Sigmoid colon (tissue), 7 donors: ENCODE results near the gene ABHD2. TPM values are rescaled to one million over a fixed set of nuclear protein-coding genes. Genes with fewer than 3 reads are reported as not detected.

Experiments
- DNase-seq: peaks from one replicate; pipeline ENCODE4 v3.0.0-alpha.2; 2019
- H3K27ac ChIP-seq, 4 donors: fragments of 200-600 bp; sonication (generic); one replicate each; pipeline ENCODE4 v1.5.1; 2016 to 2019; ENCODE audit warnings: mild to moderate bottlenecking in 1 of 4
- H3K27me3 ChIP-seq, 3 donors: fragments of 200-600 bp; sonication (generic); one replicate each; pipeline ENCODE4 v1.5.1; 2019; ENCODE audit warnings: mild to moderate bottlenecking in 1 of 3
- H3K36me3 ChIP-seq, 4 donors: fragments of 200-600 bp; sonication (generic); one replicate each; pipeline ENCODE4 v1.5.1; 2016 to 2019
- H3K4me1 ChIP-seq, 4 donors: fragments of 200-600 bp; sonication (generic); one replicate each; pipeline ENCODE4 v1.5.1; 2017 to 2019
- H3K4me3 ChIP-seq, 4 donors: fragments of 200-600 bp; sonication (generic); one replicate each; pipeline ENCODE4 v1.5.1; 2017 to 2019; ENCODE audit warnings: mild to moderate bottlenecking in 2 of 4, moderate library complexity in 1 of 4
- H3K9me3 ChIP-seq, 4 donors: fragments of 200-600 bp in 3 of 4; sonication (generic) in 3 of 4; one replicate each; pipeline versions ENCODE4 v1.5.1 to v1.6.1; 2013 to 2019
- EP300 ChIP-seq, 4 donors: sonication (generic); formaldehyde crosslinking; IDR thresholded peaks; one replicate each; pipeline ENCODE4 v1.6.1; 2017; ENCODE audit warnings: antibody characterized with exemption in 4 of 4
- POLR2A ChIP-seq, 2 donors: fragments of 450-650 bp; IDR thresholded peaks; one replicate each; pipeline ENCODE4 v1.6.1; 2016; ENCODE audit warnings: antibody characterized with exemption in 2 of 2, mild to moderate bottlenecking in 2 of 2, moderate library complexity in 2 of 2
- POLR2AphosphoS5 ChIP-seq, 4 donors: sonication (generic); formaldehyde crosslinking; IDR thresholded peaks; one replicate each; pipeline ENCODE4 v1.6.1; 2017; ENCODE audit warnings: antibody characterized with exemption in 4 of 4
- WGBS, 2 donors: extraction: QIAGEN DNeasy Blood & Tissue Kit; methylation state at CpG; one replicate each; pipeline ENCODE4 v1.1.7; 2013; 5-methylcytosine and 5-hydroxymethylcytosine counted together
- intact Hi-C: fragments of 100-400 bp; cut with DNase I; formaldehyde crosslinking; loops from one replicate; pipeline ENCODE4 v1.15.1; 2023
- polyA plus RNA-seq, 3 donors: library from polyadenylated mRNA; stranded (reverse); fragments of 200-250 nt; gene quantifications; one replicate each; pipeline ENCODE4 v1.2.3, GENCODE V29; 2013
- total RNA-seq, 4 donors: library from RNA; depleted of rRNA; stranded (reverse); fragments of >200 nt; gene quantifications; one replicate each; pipeline ENCODE4 v1.1.0, GENCODE V29; 2016
- TF ChIP-seq, protein P1 (sequence below), 4 experiments: fragments of 450-650 bp in 3 of 4; fragments of 200-600 bp in 1 of 4; IDR thresholded peaks; one replicate each; pipeline ENCODE4 v1.5.1; 2016 to 2019; ENCODE audit warnings: antibody characterized with exemption in 4 of 4, mild to moderate bottlenecking in 3 of 4, moderate library complexity in 2 of 4
- donor health status: healthy with polysubstance abuse.
- donor health status: Bipolar disorder and iron deficiency.
- donor health status: healthy.

Gene ABHD2
- total and polyA plus RNA-seq, 7 donors: 1.8 to 81.5 (median 32.9) TPM

GRCh38 chr15:89122505-89123180, 34.4 kb downstream of the ABHD2 start:
- intact Hi-C loops: no loop called here
- 83 to 91% methylated on average over 4 of the region's 4 CpGs for WGBS, 2 donors
- peak overlapping the region in 2 of 4 donors; percentile 9 to 90 for H3K27ac ChIP-seq
- H3K4me1 ChIP-seq: peaks cover 0 to 45% (median 39%) of the 10 kb centered on the region in 4 donors
- DNase-seq: no peak
- peaks cover 0 to 86% (median 13%) of the 10 kb centered on the region in 4 donors for H3K36me3 ChIP-seq
- no peak overlapping the region for H3K4me3 ChIP-seq
- H3K9me3 ChIP-seq: no peaks in the 10 kb centered on the region
- TF ChIP-seq EP300 (IDR thresholded peaks at IDR 0.05) (no peak), POLR2AphosphoS5 (IDR thresholded peaks at IDR 0.05) (no peak), POLR2A (IDR thresholded peaks at IDR 0.05) (no peak)
- TF ChIP-seq, protein P1, sequence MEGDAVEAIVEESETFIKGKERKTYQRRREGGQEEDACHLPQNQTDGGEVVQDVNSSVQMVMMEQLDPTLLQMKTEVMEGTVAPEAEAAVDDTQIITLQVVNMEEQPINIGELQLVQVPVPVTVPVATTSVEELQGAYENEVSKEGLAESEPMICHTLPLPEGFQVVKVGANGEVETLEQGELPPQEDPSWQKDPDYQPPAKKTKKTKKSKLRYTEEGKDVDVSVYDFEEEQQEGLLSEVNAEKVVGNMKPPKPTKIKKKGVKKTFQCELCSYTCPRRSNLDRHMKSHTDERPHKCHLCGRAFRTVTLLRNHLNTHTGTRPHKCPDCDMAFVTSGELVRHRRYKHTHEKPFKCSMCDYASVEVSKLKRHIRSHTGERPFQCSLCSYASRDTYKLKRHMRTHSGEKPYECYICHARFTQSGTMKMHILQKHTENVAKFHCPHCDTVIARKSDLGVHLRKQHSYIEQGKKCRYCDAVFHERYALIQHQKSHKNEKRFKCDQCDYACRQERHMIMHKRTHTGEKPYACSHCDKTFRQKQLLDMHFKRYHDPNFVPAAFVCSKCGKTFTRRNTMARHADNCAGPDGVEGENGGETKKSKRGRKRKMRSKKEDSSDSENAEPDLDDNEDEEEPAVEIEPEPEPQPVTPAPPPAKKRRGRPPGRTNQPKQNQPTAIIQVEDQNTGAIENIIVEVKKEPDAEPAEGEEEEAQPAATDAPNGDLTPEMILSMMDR (IDR thresholded peaks at IDR 0.05): no peak
- no peaks in the 10 kb centered on the region for H3K27me3 ChIP-seq

- Histone ChIP-seq H3K9me3 (no peaks in the 10 kb centered on the region), H3K27ac (no peak overlapping the region), H3K4me1 (peaks cover 0 to 40% (median 35%) of the 10 kb centered on the region in 4 donors), H3K36me3 (peaks cover 0 to 86% (median 13%) of the 10 kb centered on the region in 4 donors), H3K4me3 (no peak overlapping the region), H3K27me3 (no peaks in the 10 kb centered on the region)
- TF ChIP-seq EP300 (IDR thresholded peaks at IDR 0.05) (no peak), POLR2A (IDR thresholded peaks at IDR 0.05) (no peak), POLR2AphosphoS5 (IDR thresholded peaks at IDR 0.05) (no peak)
- TF ChIP-seq, protein P1 (IDR thresholded peaks at IDR 0.05): no peak
- no peak for DNase-seq
- intact Hi-C loops: no loop called here
- 91 to 92% methylated on average over 7 of the region's 7 CpGs for WGBS, 2 donors
Measured at GRCh38 chr15:89123181-89123525, 34.9 kb downstream of the ABHD2 start.

- Histone ChIP-seq H3K27ac (no peak overlapping the region), H3K27me3 (no peaks in the 10 kb centered on the region), H3K36me3 (peaks cover 0 to 79% (median 13%) of the 10 kb centered on the region in 4 donors), H3K9me3 (no peaks in the 10 kb centered on the region), H3K4me3 (no peak overlapping the region), H3K4me1 (peaks cover 0 to 37% (median 30%) of the 10 kb centered on the region in 4 donors)
- DNase-seq: no peak
- no peak for TF ChIP-seq POLR2A (IDR thresholded peaks at IDR 0.05)
- no peak for TF ChIP-seq EP300 (IDR thresholded peaks at IDR 0.05)
- TF ChIP-seq POLR2AphosphoS5 (IDR thresholded peaks at IDR 0.05): no peak
- TF ChIP-seq, protein P1 (IDR thresholded peaks at IDR 0.05): no peak
- intact Hi-C loops: no loop called here
- 51 to 85% methylated on average over 5 of the region's 5 CpGs for WGBS, 2 donors
Measured at GRCh38 chr15:89125088-89125826, 37.0 kb downstream of the ABHD2 start.

- 95 to 97% methylated on average over 6 of the region's 6 CpGs for WGBS, 2 donors
- no peak overlapping the region for H3K27ac ChIP-seq
Measured at GRCh38 chr15:89126009-89126408, 37.8 kb downstream of the ABHD2 start.

More at GRCh38 chr15:89126009-89126408, 37.8 kb downstream of the ABHD2 start:
- no peaks in the 10 kb centered on the region for H3K9me3 ChIP-seq
- DNase-seq: no peak
- H3K36me3 ChIP-seq: peaks cover 0 to 85% (median 13%) of the 10 kb centered on the region in 4 donors
- H3K4me1 ChIP-seq: peaks cover 0 to 30% (median 24%) of the 10 kb centered on the region in 4 donors
- no peak overlapping the region for H3K4me3 ChIP-seq
- H3K27me3 ChIP-seq: no peaks in the 10 kb centered on the region
- TF ChIP-seq POLR2AphosphoS5 (IDR thresholded peaks at IDR 0.05) (no peak), EP300 (IDR thresholded peaks at IDR 0.05) (no peak), POLR2A (IDR thresholded peaks at IDR 0.05) (no peak)
- TF ChIP-seq, protein P1 (IDR thresholded peaks at IDR 0.05): no peak
- intact Hi-C loops: no loop called here
